ENCODE results near the gene TLNRD1.
A peak's percentile ranks its signal among the peaks of the same experiment; 100 is the strongest.

Gene TLNRD1

GRCh38 chr15:80979538-80980200, 21.1 kb upstream of the TLNRD1 start:
- Histone ChIP-seq H4K20me1 (ENCODE audit: insufficient read depth, low read length) (no peaks in the 10 kb centered on the region), H3K36me3 (ENCODE audit: insufficient read depth, low read length) (peaks cover 48% of the 10 kb centered on the region), H3K9me2 (ENCODE audit: low read depth, low read length) (no peaks in the 10 kb centered on the region), H3K9ac (ENCODE audit: low read length) (no peak overlapping the region), H3K27me3 (ENCODE audit: insufficient read depth, low read length) (no peaks in the 10 kb centered on the region), H2AFZ (ENCODE audit: low read length) (no peak overlapping the region), H3F3A (ENCODE audit: insufficient read depth, low read length) (0 out of 2 replicates have a peak, but pooled peaks cover 8% of the 10 kb centered on the region), H3K9me3 (ENCODE audit: low read length) (no peaks in the 10 kb centered on the region), H3K4me2 (ENCODE audit: low read length) (no peak overlapping the region), H3K27ac (ENCODE audit: low read depth, low read length, poor library complexity, severe bottlenecking) (peak overlapping the region; percentile 42), H3K4me3 (ENCODE audit: low read depth, low read length, poor library complexity, severe bottlenecking) (no peak overlapping the region), H3K4me1 (ENCODE audit: insufficient read depth, low read length, severe bottlenecking) (peaks cover 14% of the 10 kb centered on the region), H3K79me2 (ENCODE audit: insufficient read depth, low read length) (peaks cover 14% of the 10 kb centered on the region)
- TF ChIP-seq CTCF (IDR thresholded peaks at IDR 0.05; ENCODE audit: low read length) = no peak
- TF ChIP-seq EZH2 (IDR thresholded peaks at IDR 0.05; ENCODE audit: borderline replicate concordance, low read length) = no peak

GRCh38 chr15:80982205-80982604, 18.5 kb upstream of the TLNRD1 start:
- Histone ChIP-seq H4K20me1 (ENCODE audit: insufficient read depth, low read length) (no peaks in the 10 kb centered on the region), H3K27ac (ENCODE audit: low read depth, low read length, poor library complexity, severe bottlenecking) (no peak overlapping the region), H3K4me3 (ENCODE audit: low read depth, low read length, poor library complexity, severe bottlenecking) (no peak overlapping the region), H3K36me3 (ENCODE audit: insufficient read depth, low read length) (peaks cover 50% of the 10 kb centered on the region), H3K79me2 (ENCODE audit: insufficient read depth, low read length) (peaks cover 37% of the 10 kb centered on the region), H3K4me1 (ENCODE audit: insufficient read depth, low read length, severe bottlenecking) (peaks cover 39% of the 10 kb centered on the region), H3K9ac (ENCODE audit: low read length) (no peak overlapping the region), H3K9me3 (ENCODE audit: low read length) (no peaks in the 10 kb centered on the region), H2AFZ (ENCODE audit: low read length) (no peak overlapping the region), H3F3A (ENCODE audit: insufficient read depth, low read length) (0 out of 2 replicates have a peak, but pooled peaks cover 8% of the 10 kb centered on the region), H3K27me3 (ENCODE audit: insufficient read depth, low read length) (no peaks in the 10 kb centered on the region), H3K9me2 (ENCODE audit: low read depth, low read length) (no peaks in the 10 kb centered on the region), H3K4me2 (ENCODE audit: low read length) (no peak overlapping the region)
- TF ChIP-seq EZH2 (IDR thresholded peaks at IDR 0.05; ENCODE audit: borderline replicate concordance, low read length) (no peak), CTCF (IDR thresholded peaks at IDR 0.05; ENCODE audit: low read length) (peak; percentile 52)

GRCh38 chr15:80982839-80983238, 17.9 kb upstream of the TLNRD1 start:
- peaks cover 48% of the 10 kb centered on the region for H3K36me3 ChIP-seq (ENCODE audit: insufficient read depth, low read length)
- no peak overlapping the region for H2AFZ ChIP-seq (ENCODE audit: low read length)
- no peak overlapping the region for H3K4me3 ChIP-seq (ENCODE audit: low read depth, low read length, poor library complexity, severe bottlenecking)
- H3K27ac ChIP-seq (ENCODE audit: low read depth, low read length, poor library complexity, severe bottlenecking) = no peak overlapping the region
- no peaks in the 10 kb centered on the region for H3K9me2 ChIP-seq (ENCODE audit: low read depth, low read length)
- peaks cover 44% of the 10 kb centered on the region for H3K4me1 ChIP-seq (ENCODE audit: insufficient read depth, low read length, severe bottlenecking)
- no peaks in the 10 kb centered on the region for H3K27me3 ChIP-seq (ENCODE audit: insufficient read depth, low read length)
- no peak for TF ChIP-seq CTCF (IDR thresholded peaks at IDR 0.05; ENCODE audit: low read length)
- TF ChIP-seq EZH2 (IDR thresholded peaks at IDR 0.05; ENCODE audit: borderline replicate concordance, low read length) = no peak
- no peak overlapping the region for H3K9ac ChIP-seq (ENCODE audit: low read length)
- 0 out of 2 replicates have a peak, but pooled peaks cover 8% of the 10 kb centered on the region for H3F3A ChIP-seq (ENCODE audit: insufficient read depth, low read length)
- no peaks in the 10 kb centered on the region for H3K9me3 ChIP-seq (ENCODE audit: low read length)
- H4K20me1 ChIP-seq (ENCODE audit: insufficient read depth, low read length) = no peaks in the 10 kb centered on the region
- H3K4me2 ChIP-seq (ENCODE audit: low read length) = no peak overlapping the region
- H3K79me2 ChIP-seq (ENCODE audit: insufficient read depth, low read length) = peaks cover 41% of the 10 kb centered on the region

All from OCI-LY1 (cell line).